Mammary epithelial cell (primary cell): ENCODE results near the gene RIPPLY1.

Experiments
- CTCF ChIP-seq, 2 donors: IDR thresholded peaks in 1 of 2; conservative IDR thresholded peaks in 1 of 2; 2 replicates each; pipeline ENCODE4 v1.5.1; 2011 to 2012; ENCODE audit warnings: inconsistent platforms in 2 of 2, low read length in 2 of 2, mild to moderate bottlenecking in 2 of 2, control low read depth in 1 of 2, low read depth in 1 of 2; ENCODE audit not compliant: insufficient read depth in 1 of 2; ENCODE audit errors: extremely low read depth in 1 of 2
- EZH2 ChIP-seq: IDR thresholded peaks from 2 replicates; pipeline ENCODE4 v1.6.1; 2012; ENCODE audit warnings: low read length, inconsistent platforms, borderline replicate concordance

GRCh38 chrX:106894392-106894909 is 8.7 kb downstream of the RIPPLY1 start:
- TF ChIP-seq CTCF (conservative IDR thresholded peaks at IDR 0.05 in 1 of 2, IDR thresholded peaks at IDR 0.05 in 1 of 2; ENCODE audit: extremely low read depth in 1 of 2, insufficient read depth in 1 of 2, low read depth in 1 of 2, low read length in 2 of 2) = peak; percentile 93 to 96
- no peak for TF ChIP-seq EZH2
